HL-60 (cell line): ENCODE measurements around the gene MAP3K4.

Source experiments
- DNase-seq, 2 experiments: peaks; one replicate each; pipeline ENCODE4 v3.0.0-alpha.2; 2010 to 2020; ENCODE audit warnings: low read depth in 1 of 2, low spot score in 1 of 2
- H3K27ac ChIP-seq: fragments of 250-450 bp; sonication (Bioruptor Pico); replicated peaks from 2 replicates; pipeline ENCODE4 v1.5.1; 2020; ENCODE audit warnings: mild to moderate bottlenecking, moderate library complexity
- H3K27me3 ChIP-seq: fragments of 250-450 bp; sonication (Bioruptor Pico); 2 replicates; pipeline ENCODE4 v1.5.1; 2021; ENCODE audit warnings: mild to moderate bottlenecking, moderate library complexity; ENCODE audit not compliant: insufficient read depth, poor library complexity, severe bottlenecking
- H3K4me3 ChIP-seq: replicated peaks from 2 replicates; pipeline ENCODE4 v1.5.1; 2011; ENCODE audit warnings: mild to moderate bottlenecking, control low read depth, low read length; ENCODE audit not compliant: insufficient read depth
- CTCF ChIP-seq: IDR thresholded peaks from one replicate; pipeline ENCODE4 v1.5.1; 2011; ENCODE audit warnings: low read length, control low read depth, inconsistent platforms; ENCODE audit not compliant: insufficient read depth
- GABPA ChIP-seq: IDR thresholded peaks from 2 replicates; pipeline ENCODE4 v1.6.1; 2012; ENCODE audit warnings: low read depth
- POLR2AphosphoS5 ChIP-seq: IDR thresholded peaks from 2 replicates; pipeline ENCODE4 v1.6.1; 2012; ENCODE audit warnings: low read depth
- REST ChIP-seq: IDR thresholded peaks from 2 replicates; pipeline ENCODE4 v1.6.1; 2012; ENCODE audit warnings: low read depth; ENCODE audit not compliant: insufficient replicate concordance
- SPI1 ChIP-seq: IDR thresholded peaks from 2 replicates; pipeline ENCODE4 v1.6.1; 2012; ENCODE audit warnings: low read depth, mild to moderate bottlenecking, borderline replicate concordance

Gene MAP3K4

GRCh38 chr6:161132384-161132783 lies 140.8 kb downstream of the MAP3K4 start:
- DNase-seq = no peak
- Histone ChIP-seq H3K27ac (no peak overlapping the region), H3K4me3 (no peak overlapping the region), H3K27me3 (no peaks in the 10 kb centered on the region)
- TF ChIP-seq SPI1 (no peak), GABPA (no peak), REST (no peak), CTCF (no peak), POLR2AphosphoS5 (no peak)

- H3K27ac ChIP-seq = no peak overlapping the region
- TF ChIP-seq REST (no peak), GABPA (no peak)
- no peak for DNase-seq
- H3K27me3 ChIP-seq = no peaks in the 10 kb centered on the region
- H3K4me3 ChIP-seq = no peak overlapping the region
Observed at GRCh38 chr6:161133963-161134362, 142.4 kb downstream of the MAP3K4 start.

- no peak for TF ChIP-seq SPI1
- no peak for TF ChIP-seq POLR2AphosphoS5
- no peak for TF ChIP-seq REST
- TF ChIP-seq CTCF = no peak
- Histone ChIP-seq H3K27ac (no peak overlapping the region), H3K27me3 (no peaks in the 10 kb centered on the region), H3K4me3 (no peak overlapping the region)
- DNase-seq = no peak
Observed at GRCh38 chr6:161134550-161135298, 143.2 kb downstream of the MAP3K4 start.
